WTC11 (cell line): ENCODE measurements around the gene DGKA. TPM values are rescaled to one million over a fixed set of nuclear protein-coding genes. Genes with fewer than 3 reads are reported as not detected.

Source experiments
- CDX4 ChIP-seq: fragments of 250-450 bp; sonication (Bioruptor Pico); IDR thresholded peaks from 2 replicates; pipeline ENCODE4 v1.9.0; 2021; ENCODE audit warnings: moderate library complexity, mild to moderate bottlenecking, inconsistent platforms, borderline replicate concordance
- CREM ChIP-seq: sonication (generic); formaldehyde crosslinking; IDR thresholded peaks from 2 replicates; pipeline ENCODE4 v1.8.1; 2022; ENCODE audit warnings: mild to moderate bottlenecking, missing genetic modification reagents, moderate library complexity
- ESRRA ChIP-seq: sonication (generic); formaldehyde crosslinking; IDR thresholded peaks from 2 replicates; pipeline ENCODE4 v1.8.1; 2022; ENCODE audit warnings: mild to moderate bottlenecking, missing genetic modification reagents, borderline replicate concordance
- FOXK1 ChIP-seq: sonication (generic); formaldehyde crosslinking; IDR thresholded peaks from 2 replicates; pipeline ENCODE4 v1.8.0; 2022; ENCODE audit warnings: mild to moderate bottlenecking, moderate library complexity, missing genetic modification reagents
- KAT7 ChIP-seq: sonication (generic); formaldehyde crosslinking; IDR thresholded peaks from 2 replicates; pipeline ENCODE4 v1.8.1; 2023; ENCODE audit warnings: missing genetic modification reagents, mild to moderate bottlenecking, borderline replicate concordance
- MLX ChIP-seq: sonication (generic); formaldehyde crosslinking; IDR thresholded peaks from 2 replicates; pipeline ENCODE4 v1.8.1; 2023; ENCODE audit warnings: mild to moderate bottlenecking, missing genetic modification reagents, moderate library complexity
- PRRX2 ChIP-seq: fragments of 250-450 bp; sonication (Bioruptor Pico); IDR thresholded peaks from 2 replicates; pipeline ENCODE4 v1.8.0; 2021; ENCODE audit warnings: mild to moderate bottlenecking
- SP1 ChIP-seq: sonication (generic); formaldehyde crosslinking; conservative IDR thresholded peaks from 2 replicates; pipeline ENCODE4 v1.8.1; 2022; ENCODE audit warnings: missing genetic modification reagents
- STAT6 ChIP-seq: sonication (generic); formaldehyde crosslinking; conservative IDR thresholded peaks from 2 replicates; pipeline ENCODE4 v1.8.1; 2023; ENCODE audit warnings: mild to moderate bottlenecking, low read depth, missing genetic modification reagents, moderate library complexity
- USF1 ChIP-seq: sonication (generic); formaldehyde crosslinking; IDR thresholded peaks from 2 replicates; pipeline ENCODE4 v1.8.0; 2022; ENCODE audit warnings: mild to moderate bottlenecking, missing genetic modification reagents
- ZNF317 ChIP-seq: sonication (generic); formaldehyde crosslinking; IDR thresholded peaks from 2 replicates; pipeline ENCODE4 v1.8.1; 2023; ENCODE audit warnings: low read depth, mild to moderate bottlenecking, moderate library complexity, missing genetic modification reagents, borderline replicate concordance
- ZNF423 ChIP-seq: fragments of 250-450 bp; sonication (Bioruptor Pico); IDR thresholded peaks from 2 replicates; pipeline ENCODE4 v2.1.2; 2022; ENCODE audit warnings: mild to moderate bottlenecking, moderate library complexity
- ZNF425 ChIP-seq: fragments of 250-450 bp; sonication (Bioruptor Pico); conservative IDR thresholded peaks from 2 replicates; pipeline ENCODE4 v1.9.0; 2021; ENCODE audit warnings: mild to moderate bottlenecking
- total RNA-seq: library from RNA; stranded (reverse); gene quantifications from 3 replicates; pipeline ENCODE4 v1.2.3, GENCODE V29; 2021
- TF ChIP-seq, protein P1 (sequence below): sonication (generic); formaldehyde crosslinking; IDR thresholded peaks from 2 replicates; pipeline ENCODE4 v1.8.0; 2022; ENCODE audit warnings: missing genetic modification reagents
- TF ChIP-seq, protein P2 (sequence below): sonication (generic); formaldehyde crosslinking; IDR thresholded peaks from 2 replicates; pipeline ENCODE4 v1.8.1; 2022; ENCODE audit warnings: mild to moderate bottlenecking, missing genetic modification reagents, moderate library complexity, borderline replicate concordance
- TF ChIP-seq, protein P3 (sequence below): fragments of 250-450 bp; sonication (Bioruptor Pico); IDR thresholded peaks from 2 replicates; pipeline ENCODE4 v1.8.0; 2021; ENCODE audit warnings: mild to moderate bottlenecking
- TF ChIP-seq, protein P4 (sequence below): fragments of 250-450 bp; sonication (Bioruptor Pico); IDR thresholded peaks from 2 replicates; pipeline ENCODE4 v1.9.0; 2021; ENCODE audit warnings: mild to moderate bottlenecking
- TF ChIP-seq, protein P5 (sequence below): sonication (generic); formaldehyde crosslinking; IDR thresholded peaks from 2 replicates; pipeline ENCODE4 v1.8.1; 2023; ENCODE audit warnings: mild to moderate bottlenecking, missing genetic modification reagents
- TF ChIP-seq, protein P6 (sequence below): sonication (generic); formaldehyde crosslinking; IDR thresholded peaks from 2 replicates; pipeline ENCODE4 v1.8.0; 2023; ENCODE audit warnings: missing genetic modification reagents

Gene DGKA
- total RNA-seq, 1 experiment from 2014 or later, result 25.5 TPM

GRCh38 chr12:55927588-55928502 is 3.1 kb upstream of the DGKA start, which contains the start of gene PYM1 (continued):
- TF ChIP-seq, protein P1, sequence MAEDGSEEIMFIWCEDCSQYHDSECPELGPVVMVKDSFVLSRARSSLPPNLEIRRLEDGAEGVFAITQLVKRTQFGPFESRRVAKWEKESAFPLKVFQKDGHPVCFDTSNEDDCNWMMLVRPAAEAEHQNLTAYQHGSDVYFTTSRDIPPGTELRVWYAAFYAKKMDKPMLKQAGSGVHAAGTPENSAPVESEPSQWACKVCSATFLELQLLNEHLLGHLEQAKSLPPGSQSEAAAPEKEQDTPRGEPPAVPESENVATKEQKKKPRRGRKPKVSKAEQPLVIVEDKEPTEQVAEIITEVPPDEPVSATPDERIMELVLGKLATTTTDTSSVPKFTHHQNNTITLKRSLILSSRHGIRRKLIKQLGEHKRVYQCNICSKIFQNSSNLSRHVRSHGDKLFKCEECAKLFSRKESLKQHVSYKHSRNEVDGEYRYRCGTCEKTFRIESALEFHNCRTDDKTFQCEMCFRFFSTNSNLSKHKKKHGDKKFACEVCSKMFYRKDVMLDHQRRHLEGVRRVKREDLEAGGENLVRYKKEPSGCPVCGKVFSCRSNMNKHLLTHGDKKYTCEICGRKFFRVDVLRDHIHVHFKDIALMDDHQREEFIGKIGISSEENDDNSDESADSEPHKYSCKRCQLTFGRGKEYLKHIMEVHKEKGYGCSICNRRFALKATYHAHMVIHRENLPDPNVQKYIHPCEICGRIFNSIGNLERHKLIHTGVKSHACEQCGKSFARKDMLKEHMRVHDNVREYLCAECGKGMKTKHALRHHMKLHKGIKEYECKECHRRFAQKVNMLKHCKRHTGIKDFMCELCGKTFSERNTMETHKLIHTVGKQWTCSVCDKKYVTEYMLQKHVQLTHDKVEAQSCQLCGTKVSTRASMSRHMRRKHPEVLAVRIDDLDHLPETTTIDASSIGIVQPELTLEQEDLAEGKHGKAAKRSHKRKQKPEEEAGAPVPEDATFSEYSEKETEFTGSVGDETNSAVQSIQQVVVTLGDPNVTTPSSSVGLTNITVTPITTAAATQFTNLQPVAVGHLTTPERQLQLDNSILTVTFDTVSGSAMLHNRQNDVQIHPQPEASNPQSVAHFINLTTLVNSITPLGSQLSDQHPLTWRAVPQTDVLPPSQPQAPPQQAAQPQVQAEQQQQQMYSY, result no peak
- TF ChIP-seq STAT6 (CRISPR knock-in tag) (no peak), USF1 (CRISPR knock-in tag) (peak; percentile 46; the same call in 1 of the 2 replicates), PRRX2 (CRISPR knock-in tag) (no peak), ZNF425 (CRISPR knock-in tag) (no peak), ESRRA (no peak), MLX (CRISPR knock-in tag) (peak; percentile 59; the same call in 1 of the 2 replicates), ZNF423 (CRISPR knock-in tag) (no peak), CREM (CRISPR knock-in tag) (0 out of 2 replicates have a peak, but pooled peaks have one; percentile 70), CDX4 (CRISPR knock-in tag) (no peak), ZNF317 (0 out of 2 replicates have a peak, but pooled peaks have one; percentile 27), SP1 (CRISPR knock-in tag) (no peak), KAT7 (CRISPR knock-in tag) (0 out of 2 replicates have a peak, but pooled peaks have one; percentile 18), FOXK1 (CRISPR knock-in tag) (0 out of 2 replicates have a peak, but pooled peaks have one; percentile 34)
- TF ChIP-seq, protein P2, sequence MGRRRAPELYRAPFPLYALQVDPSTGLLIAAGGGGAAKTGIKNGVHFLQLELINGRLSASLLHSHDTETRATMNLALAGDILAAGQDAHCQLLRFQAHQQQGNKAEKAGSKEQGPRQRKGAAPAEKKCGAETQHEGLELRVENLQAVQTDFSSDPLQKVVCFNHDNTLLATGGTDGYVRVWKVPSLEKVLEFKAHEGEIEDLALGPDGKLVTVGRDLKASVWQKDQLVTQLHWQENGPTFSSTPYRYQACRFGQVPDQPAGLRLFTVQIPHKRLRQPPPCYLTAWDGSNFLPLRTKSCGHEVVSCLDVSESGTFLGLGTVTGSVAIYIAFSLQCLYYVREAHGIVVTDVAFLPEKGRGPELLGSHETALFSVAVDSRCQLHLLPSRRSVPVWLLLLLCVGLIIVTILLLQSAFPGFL (CRISPR knock-in tag), result no peak
- TF ChIP-seq, protein P3, sequence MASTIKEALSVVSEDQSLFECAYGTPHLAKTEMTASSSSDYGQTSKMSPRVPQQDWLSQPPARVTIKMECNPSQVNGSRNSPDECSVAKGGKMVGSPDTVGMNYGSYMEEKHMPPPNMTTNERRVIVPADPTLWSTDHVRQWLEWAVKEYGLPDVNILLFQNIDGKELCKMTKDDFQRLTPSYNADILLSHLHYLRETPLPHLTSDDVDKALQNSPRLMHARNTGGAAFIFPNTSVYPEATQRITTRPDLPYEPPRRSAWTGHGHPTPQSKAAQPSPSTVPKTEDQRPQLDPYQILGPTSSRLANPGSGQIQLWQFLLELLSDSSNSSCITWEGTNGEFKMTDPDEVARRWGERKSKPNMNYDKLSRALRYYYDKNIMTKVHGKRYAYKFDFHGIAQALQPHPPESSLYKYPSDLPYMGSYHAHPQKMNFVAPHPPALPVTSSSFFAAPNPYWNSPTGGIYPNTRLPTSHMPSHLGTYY (CRISPR knock-in tag), result no peak
- TF ChIP-seq, protein P4, sequence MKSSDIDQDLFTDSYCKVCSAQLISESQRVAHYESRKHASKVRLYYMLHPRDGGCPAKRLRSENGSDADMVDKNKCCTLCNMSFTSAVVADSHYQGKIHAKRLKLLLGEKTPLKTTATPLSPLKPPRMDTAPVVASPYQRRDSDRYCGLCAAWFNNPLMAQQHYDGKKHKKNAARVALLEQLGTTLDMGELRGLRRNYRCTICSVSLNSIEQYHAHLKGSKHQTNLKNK (CRISPR knock-in tag), result no peak
- TF ChIP-seq, protein P5, sequence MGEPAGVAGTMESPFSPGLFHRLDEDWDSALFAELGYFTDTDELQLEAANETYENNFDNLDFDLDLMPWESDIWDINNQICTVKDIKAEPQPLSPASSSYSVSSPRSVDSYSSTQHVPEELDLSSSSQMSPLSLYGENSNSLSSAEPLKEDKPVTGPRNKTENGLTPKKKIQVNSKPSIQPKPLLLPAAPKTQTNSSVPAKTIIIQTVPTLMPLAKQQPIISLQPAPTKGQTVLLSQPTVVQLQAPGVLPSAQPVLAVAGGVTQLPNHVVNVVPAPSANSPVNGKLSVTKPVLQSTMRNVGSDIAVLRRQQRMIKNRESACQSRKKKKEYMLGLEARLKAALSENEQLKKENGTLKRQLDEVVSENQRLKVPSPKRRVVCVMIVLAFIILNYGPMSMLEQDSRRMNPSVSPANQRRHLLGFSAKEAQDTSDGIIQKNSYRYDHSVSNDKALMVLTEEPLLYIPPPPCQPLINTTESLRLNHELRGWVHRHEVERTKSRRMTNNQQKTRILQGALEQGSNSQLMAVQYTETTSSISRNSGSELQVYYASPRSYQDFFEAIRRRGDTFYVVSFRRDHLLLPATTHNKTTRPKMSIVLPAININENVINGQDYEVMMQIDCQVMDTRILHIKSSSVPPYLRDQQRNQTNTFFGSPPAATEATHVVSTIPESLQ (CRISPR knock-in tag), result no peak
- TF ChIP-seq, protein P6, sequence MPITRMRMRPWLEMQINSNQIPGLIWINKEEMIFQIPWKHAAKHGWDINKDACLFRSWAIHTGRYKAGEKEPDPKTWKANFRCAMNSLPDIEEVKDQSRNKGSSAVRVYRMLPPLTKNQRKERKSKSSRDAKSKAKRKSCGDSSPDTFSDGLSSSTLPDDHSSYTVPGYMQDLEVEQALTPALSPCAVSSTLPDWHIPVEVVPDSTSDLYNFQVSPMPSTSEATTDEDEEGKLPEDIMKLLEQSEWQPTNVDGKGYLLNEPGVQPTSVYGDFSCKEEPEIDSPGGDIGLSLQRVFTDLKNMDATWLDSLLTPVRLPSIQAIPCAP, result no peak
